ENCODE data around the gene FAF1. TPM values are rescaled to one million over a fixed set of nuclear protein-coding genes. Genes with fewer than 3 reads are reported as not detected.

Gene FAF1
- total RNA-seq, 1 experiment from 2014 or later: 109 TPM

- TF ChIP-seq CTCF (conservative IDR thresholded peaks at IDR 0.05; ENCODE audit: low read depth, low read length): no peak
- no peak for TF ChIP-seq EZH2 (IDR thresholded peaks at IDR 0.05; ENCODE audit: borderline replicate concordance, low read depth, low read length, poor library complexity, severe bottlenecking)
- ChIA-PET POLR2A (ENCODE audit: low non-redundant PET) (no interaction called here), CTCF (no interaction called here)
- no peak for DNase-seq (ENCODE audit: low spot score)
- intact Hi-C loops (cut with micrococcal nuclease; ENCODE audit: unreplicated experiment): no loop called here
- no peaks in the 10 kb centered on the region for H3K4me1 ChIP-seq (ENCODE audit: insufficient read depth, low read length, poor library complexity, severe bottlenecking)
- no peaks in the 10 kb centered on the region for H3K36me3 ChIP-seq (ENCODE audit: insufficient read depth, low read length, poor library complexity, severe bottlenecking)
- peaks cover 3% of the 10 kb centered on the region for H3K9me3 ChIP-seq (ENCODE audit: low read depth, low read length, poor library complexity, severe bottlenecking)
- H3K4me3 ChIP-seq (ENCODE audit: low read depth, low read length, poor library complexity, severe bottlenecking): no peak overlapping the region
- no TSS peak for BruUV-seq (replicated peaks)
- no peak overlapping the region for H3K27ac ChIP-seq (ENCODE audit: low read depth, low read length, poor library complexity, severe bottlenecking)
- peaks cover 6% of the 10 kb centered on the region for H3K27me3 ChIP-seq (replicated peaks; ENCODE audit: insufficient read depth, low read depth, low read length, poor library complexity)
These were observed 566.4 kb downstream of the FAF1 start for GRCh38 chr1:50393522-50394120.

Other genes with a start within 250 kb of the FAF1 start
- 50.9 and 53.5 TPM in 2 replicates for gene CDKN2C, start 10.0 kb upstream of the FAF1 start, total RNA-seq (2021)
- gene C1orf185, start 142.0 kb upstream of the FAF1 start, total RNA-seq (2021): not detected in 2 replicates